ENCODE measurements around the gene SPINDOC.
"Not testable (repeated sequence)": the region's sequence is repeated elsewhere in the genome, so short reads cannot be mapped to it uniquely, and the experiment has no call there.

GRCh38 chr11:63810383-63810782 is 2.9 kb upstream of the SPINDOC start:
- TF ChIP-seq CTCF (conservative IDR thresholded peaks at IDR 0.05); EZH2 (IDR thresholded peaks at IDR 0.05; ENCODE audit: low read depth): not testable (repeated sequence)
